GM21529 (cell line): ENCODE data around the gene TTC3.

Source experiments
- ATAC-seq: cut with Tn5 transposase; IDR thresholded peaks from one replicate; pipeline ENCODE4 v1.9.1; 2021; ENCODE audit not compliant: unreplicated experiment

TTC3 gene

GRCh38 chr21:37188825-37189224 is 115.8 kb downstream of the TTC3 start:
- ATAC-seq: no peak

GRCh38 chr21:37192019-37192418 is 119.0 kb downstream of the TTC3 start:
- ATAC-seq: no peak

- ATAC-seq: no peak
Measured at GRCh38 chr21:37193006-37193405, 120.0 kb downstream of the TTC3 start.

GRCh38 chr21:37193676-37194075 is 120.6 kb downstream of the TTC3 start:
- no peak for ATAC-seq

GRCh38 chr21:37195059-37195458 is 122.0 kb downstream of the TTC3 start:
- no peak for ATAC-seq

- ATAC-seq: no peak
Measured at GRCh38 chr21:37195610-37196009, 122.6 kb downstream of the TTC3 start.

- ATAC-seq: no peak
Measured at GRCh38 chr21:37196847-37197246, 123.8 kb downstream of the TTC3 start.

- ATAC-seq: no peak
Measured at GRCh38 chr21:37197746-37198145, 124.7 kb downstream of the TTC3 start.

- no peak for ATAC-seq
Measured at GRCh38 chr21:37199057-37199924, 126.2 kb downstream of the TTC3 start.

- ATAC-seq: no peak
Measured at GRCh38 chr21:37200641-37201480, 127.8 kb downstream of the TTC3 start.

GRCh38 chr21:37202221-37203110 is 129.4 kb downstream of the TTC3 start:
- ATAC-seq: no peak

GRCh38 chr21:37204580-37204979 is 131.5 kb downstream of the TTC3 start:
- no peak for ATAC-seq

- ATAC-seq: no peak
Measured at GRCh38 chr21:37206496-37206895, 133.4 kb downstream of the TTC3 start.

GRCh38 chr21:37207441-37208009 is 134.5 kb downstream of the TTC3 start:
- peak; percentile 60 for ATAC-seq

GRCh38 chr21:37208056-37208721 is 135.1 kb downstream of the TTC3 start:
- ATAC-seq: peak; percentile 54

GRCh38 chr21:37208741-37209225 is 135.7 kb downstream of the TTC3 start:
- ATAC-seq: peak; percentile 37

GRCh38 chr21:37210130-37210529 is 137.1 kb downstream of the TTC3 start:
- ATAC-seq: no peak

GRCh38 chr21:37210799-37211198 is 137.7 kb downstream of the TTC3 start:
- ATAC-seq: no peak

- no peak for ATAC-seq
Measured at GRCh38 chr21:37214952-37215351, 141.9 kb downstream of the TTC3 start.
